Inflammatory macrophage treated with lipopolysaccharide for 4 hours (primary cell): ENCODE measurements around the gene TSPAN14.
A peak's percentile ranks its signal among the peaks of the same experiment; 100 is the strongest.

Experiments
- DNase-seq: peaks from one replicate; pipeline ENCODE4 v3.0.0-alpha.2; 2020

TSPAN14 gene

GRCh38 chr10:80554050-80554449 is 99.9 kb downstream of the TSPAN14 start:
- DNase-seq, result no peak

GRCh38 chr10:80555415-80555814 is 101.3 kb downstream of the TSPAN14 start:
- DNase-seq, result no peak

GRCh38 chr10:80561950-80562349 is 107.8 kb downstream of the TSPAN14 start:
- DNase-seq, result no peak

GRCh38 chr10:80567292-80567691 is 113.2 kb downstream of the TSPAN14 start:
- DNase-seq, result no peak

- no peak for DNase-seq
Observed at GRCh38 chr10:80569131-80569895, 115.2 kb downstream of the TSPAN14 start.

GRCh38 chr10:80571352-80571751 is 117.2 kb downstream of the TSPAN14 start:
- DNase-seq, result no peak

GRCh38 chr10:80579181-80579763 is 125.2 kb downstream of the TSPAN14 start:
- DNase-seq, result peak; percentile 63

- DNase-seq, result no peak
Observed at GRCh38 chr10:80579849-80580637, 125.9 kb downstream of the TSPAN14 start.

GRCh38 chr10:80580638-80581468 is 126.7 kb downstream of the TSPAN14 start:
- DNase-seq, result peak; percentile 80

GRCh38 chr10:80581469-80581835 is 127.3 kb downstream of the TSPAN14 start:
- DNase-seq, result no peak

GRCh38 chr10:80582286-80582960 is 128.3 kb downstream of the TSPAN14 start:
- no peak for DNase-seq
